Prostate gland (tissue), 2 donors: ENCODE measurements around the gene LRRC1. TPM values are rescaled to one million over a fixed set of nuclear protein-coding genes. Genes with fewer than 3 reads are reported as not detected.

ENCODE experiments used
- DNase-seq: peaks from one replicate; pipeline ENCODE4 v3.0.0-alpha.2; 2019; ENCODE audit warnings: low spot score
- H3K27ac ChIP-seq, 2 donors: fragments of 200-600 bp; sonication (generic); 2 replicates each; pipeline ENCODE4 v1.5.1; 2017 to 2019
- H3K27me3 ChIP-seq: fragments of 200-600 bp; sonication (generic); replicated peaks from 2 replicates; pipeline ENCODE4 v1.5.1; 2019; ENCODE audit not compliant: insufficient read depth
- H3K36me3 ChIP-seq, 2 donors: fragments of 200-600 bp; sonication (generic); 1 replicate in 1 of 2; 2 replicates in 1 of 2; pipeline versions ENCODE4 v1.5.1 to v1.8.1; 2017 to 2019
- H3K4me1 ChIP-seq: fragments of 200-600 bp; sonication (generic); replicated peaks from 2 replicates; pipeline ENCODE4 v1.5.1; 2019
- H3K4me3 ChIP-seq, 2 donors: fragments of 200-600 bp; sonication (generic); 2 replicates each; pipeline ENCODE4 v1.5.1; 2017 to 2019
- H3K9me3 ChIP-seq: fragments of 200-600 bp; sonication (generic); 2 replicates; pipeline ENCODE4 v1.5.1; 2017
- POLR2A ChIP-seq: fragments of 450-650 bp; IDR thresholded peaks from one replicate; pipeline ENCODE4 v1.6.1; 2016; ENCODE audit warnings: antibody characterized with exemption, mild to moderate bottlenecking
- POLR2AphosphoS5 ChIP-seq: sonication (generic); formaldehyde crosslinking; IDR thresholded peaks from one replicate; pipeline ENCODE4 v1.6.1; 2017; ENCODE audit warnings: antibody characterized with exemption
- WGBS: methylation state at CpG from one replicate; pipeline ENCODE4 v1.1.5; 2018; 5-methylcytosine and 5-hydroxymethylcytosine counted together
- intact Hi-C: fragments of 100-400 bp; cut with DNase I; formaldehyde crosslinking; loops from one replicate; pipeline ENCODE4 v1.14.2; 2022
- total RNA-seq, 2 donors: library from RNA; depleted of rRNA; stranded (reverse); fragments of >200 nt; gene quantifications; one replicate each; pipeline ENCODE4 v1.1.0, GENCODE V29; 2016
- TF ChIP-seq, protein P1 (sequence below), 4 experiments: fragments of 200-600 bp in 2 of 4; fragments of 450-650 bp in 2 of 4; sonication (generic) in 2 of 4; IDR thresholded peaks; 1 replicate in 3 of 4; 2 replicates in 1 of 4; pipeline ENCODE4 v1.5.1; 2016 to 2019; ENCODE audit warnings: antibody characterized with exemption in 4 of 4, mild to moderate bottlenecking in 2 of 4, moderate library complexity in 2 of 4

Gene LRRC1
- total RNA-seq, 2 donors from 2014 or later: 25.0 to 25.6 TPM

GRCh38 chr6:53924277-53924676, 129.5 kb downstream of the LRRC1 start:
- intact Hi-C loops: loop anchor here (10.0 kb wide), 1 partner anchor 59 kb away; no protein-coding TSS in a partner anchor
- Histone ChIP-seq H3K27me3 (no peaks in the 10 kb centered on the region), H3K27ac (no peak overlapping the region), H3K4me3 (no peak overlapping the region), H3K36me3 (no peaks in the 10 kb centered on the region), H3K9me3 (no peaks in the 10 kb centered on the region), H3K4me1 (no peaks in the 10 kb centered on the region)
- TF ChIP-seq POLR2AphosphoS5 (no peak), POLR2A (no peak)
- TF ChIP-seq, protein P1, sequence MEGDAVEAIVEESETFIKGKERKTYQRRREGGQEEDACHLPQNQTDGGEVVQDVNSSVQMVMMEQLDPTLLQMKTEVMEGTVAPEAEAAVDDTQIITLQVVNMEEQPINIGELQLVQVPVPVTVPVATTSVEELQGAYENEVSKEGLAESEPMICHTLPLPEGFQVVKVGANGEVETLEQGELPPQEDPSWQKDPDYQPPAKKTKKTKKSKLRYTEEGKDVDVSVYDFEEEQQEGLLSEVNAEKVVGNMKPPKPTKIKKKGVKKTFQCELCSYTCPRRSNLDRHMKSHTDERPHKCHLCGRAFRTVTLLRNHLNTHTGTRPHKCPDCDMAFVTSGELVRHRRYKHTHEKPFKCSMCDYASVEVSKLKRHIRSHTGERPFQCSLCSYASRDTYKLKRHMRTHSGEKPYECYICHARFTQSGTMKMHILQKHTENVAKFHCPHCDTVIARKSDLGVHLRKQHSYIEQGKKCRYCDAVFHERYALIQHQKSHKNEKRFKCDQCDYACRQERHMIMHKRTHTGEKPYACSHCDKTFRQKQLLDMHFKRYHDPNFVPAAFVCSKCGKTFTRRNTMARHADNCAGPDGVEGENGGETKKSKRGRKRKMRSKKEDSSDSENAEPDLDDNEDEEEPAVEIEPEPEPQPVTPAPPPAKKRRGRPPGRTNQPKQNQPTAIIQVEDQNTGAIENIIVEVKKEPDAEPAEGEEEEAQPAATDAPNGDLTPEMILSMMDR (IDR thresholded peaks at IDR 0.05): no peak
- 79% methylated on average over 3 of the region's 3 CpGs for WGBS
- DNase-seq: no peak

DNA sequence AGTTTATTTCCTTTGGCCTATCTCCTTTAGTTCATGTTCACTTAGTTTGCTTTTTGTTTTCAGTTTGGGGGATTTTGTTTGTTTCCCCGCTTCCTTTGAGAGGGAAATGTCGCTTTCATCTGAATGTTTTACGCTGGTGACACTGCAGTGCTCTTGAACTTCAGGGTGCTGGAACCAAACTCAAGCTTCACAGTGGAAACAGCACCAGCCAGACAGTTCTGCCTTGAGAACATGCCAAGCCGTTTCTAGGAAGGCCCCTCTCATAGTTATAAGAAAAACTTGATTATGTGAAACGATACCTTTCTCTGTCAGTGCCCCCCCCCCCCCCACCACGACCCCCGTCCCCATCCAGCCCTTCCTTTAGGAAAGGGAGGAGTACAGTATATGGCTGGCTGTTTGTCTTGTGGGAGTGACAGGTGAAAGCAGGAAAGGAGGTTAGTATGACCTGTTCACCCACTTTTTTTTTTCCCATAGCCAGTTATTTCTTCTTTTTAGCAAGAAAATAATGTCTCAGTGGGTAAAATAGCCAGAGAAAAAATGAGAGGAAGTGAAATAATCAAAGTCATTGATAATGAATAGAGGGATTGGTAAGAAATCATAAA, 130.1 kb downstream of the LRRC1 start:
- Histone ChIP-seq H3K27ac (no peak overlapping the region), H3K4me1 (no peaks in the 10 kb centered on the region), H3K9me3 (no peaks in the 10 kb centered on the region), H3K27me3 (no peaks in the 10 kb centered on the region), H3K36me3 (no peaks in the 10 kb centered on the region), H3K4me3 (no peak overlapping the region)
- DNase-seq: no peak
- intact Hi-C loops: loop anchor here (10.0 kb wide), 1 partner anchor 60 kb away; no protein-coding TSS in a partner anchor
- TF ChIP-seq, protein P1 (IDR thresholded peaks at IDR 0.05): no peak
- TF ChIP-seq POLR2AphosphoS5 (no peak), POLR2A (no peak)
- 66% methylated on average over 7 of the region's 7 CpGs for WGBS

GRCh38 chr6:53925891-53926290, 131.1 kb downstream of the LRRC1 start:
- Histone ChIP-seq H3K36me3 (no peaks in the 10 kb centered on the region), H3K4me3 (no peak overlapping the region), H3K4me1 (no peaks in the 10 kb centered on the region), H3K27me3 (no peaks in the 10 kb centered on the region), H3K9me3 (no peaks in the 10 kb centered on the region), H3K27ac (no peak overlapping the region)
- over 99% methylated on average over 6 of the region's 6 CpGs for WGBS
- TF ChIP-seq POLR2A (no peak), POLR2AphosphoS5 (no peak)
- TF ChIP-seq, protein P1 (IDR thresholded peaks at IDR 0.05): no peak
- no peak for DNase-seq
- intact Hi-C loops: loop anchor here (10.0 kb wide), 1 partner anchor 61 kb away; no protein-coding TSS in a partner anchor

DNA sequence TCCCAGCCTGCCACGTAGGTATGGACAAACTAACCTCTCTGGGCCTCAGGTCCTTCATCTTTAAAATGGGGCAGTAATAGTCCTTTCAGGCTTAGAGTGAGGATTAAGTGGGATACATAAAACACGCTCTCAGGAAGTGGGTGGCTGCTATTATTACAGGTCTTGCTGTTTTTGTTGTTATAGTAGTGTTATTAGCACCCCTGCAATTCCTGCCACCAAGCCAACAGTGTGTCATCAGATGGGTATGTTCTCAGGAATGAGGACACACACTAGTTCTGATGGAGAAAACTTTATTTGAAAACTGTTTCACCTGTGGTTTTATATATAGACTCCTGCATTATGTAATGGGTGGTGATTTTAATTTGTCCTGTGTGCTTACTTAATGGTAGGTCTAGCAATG, 131.7 kb downstream of the LRRC1 start:
- no peak overlapping the region for H3K27ac ChIP-seq
- 87% methylated on average over 2 of the region's 2 CpGs for WGBS
- no peak overlapping the region for H3K4me3 ChIP-seq
- intact Hi-C loops: loop anchor here (10.0 kb wide), 1 partner anchor 62 kb away; no protein-coding TSS in a partner anchor
- no peak for DNase-seq
- TF ChIP-seq, protein P1 (IDR thresholded peaks at IDR 0.05): no peak
- TF ChIP-seq POLR2A: no peak
- TF ChIP-seq POLR2AphosphoS5: no peak
- H3K36me3 ChIP-seq: no peaks in the 10 kb centered on the region
- H3K4me1 ChIP-seq: no peaks in the 10 kb centered on the region
- H3K9me3 ChIP-seq: no peaks in the 10 kb centered on the region
- H3K27me3 ChIP-seq: no peaks in the 10 kb centered on the region

DNA sequence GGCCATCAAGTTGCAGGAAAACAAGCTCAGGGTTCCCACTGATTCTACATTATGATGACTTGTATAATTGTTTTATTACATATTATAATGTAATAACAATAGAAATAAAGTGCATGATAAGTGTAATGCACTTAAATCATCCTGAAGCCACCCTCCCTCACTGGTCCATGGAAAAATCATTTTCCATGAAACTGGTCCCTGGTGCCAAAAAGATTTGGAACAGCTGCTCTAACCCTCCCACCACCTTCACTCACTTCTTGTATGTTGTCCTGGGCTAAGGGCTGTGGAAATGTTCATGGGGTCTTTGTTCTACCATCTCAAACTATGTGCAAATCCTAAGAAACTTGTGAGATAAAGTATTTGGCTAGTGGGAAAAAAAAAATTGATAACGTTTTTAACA, 133.8 kb downstream of the LRRC1 start:
- no peaks in the 10 kb centered on the region for H3K4me1 ChIP-seq
- 15% methylated on average over 1 of the region's 1 CpG for WGBS

More for the DNA sequence above, 133.8 kb downstream of the LRRC1 start:
- no peaks in the 10 kb centered on the region for H3K27me3 ChIP-seq
- no peak overlapping the region for H3K27ac ChIP-seq
- H3K4me3 ChIP-seq: no peak overlapping the region
- H3K36me3 ChIP-seq: no peaks in the 10 kb centered on the region
- TF ChIP-seq POLR2AphosphoS5: no peak
- TF ChIP-seq, protein P1 (IDR thresholded peaks at IDR 0.05): no peak
- no peak for TF ChIP-seq POLR2A
- no peak for DNase-seq
- H3K9me3 ChIP-seq: no peaks in the 10 kb centered on the region
- intact Hi-C loops: loop anchor here (10.0 kb wide), 1 partner anchor 64 kb away; no protein-coding TSS in a partner anchor
